Lung (tissue), 16 donors: ENCODE measurements around the gene BCL2. TPM values are rescaled to one million over a fixed set of nuclear protein-coding genes. Genes with fewer than 3 reads are reported as not detected.

ENCODE experiments used
- ATAC-seq: fragments of 200-7000 bp; cut with Tn5 transposase; one replicate; pipeline ENCODE4 v1.9.1; 2020; ENCODE audit warnings: moderate number of reproducible peaks; ENCODE audit not compliant: insufficient read depth, low FRiP score
- DNase-seq, 3 donors: peaks; one replicate each; pipeline ENCODE4 v3.0.0-alpha.2; 2013 to 2017
- H3K27ac ChIP-seq, 2 donors: one replicate each; pipeline ENCODE4 v1.5.1; 2013; ENCODE audit warnings: mild to moderate bottlenecking in 2 of 2, moderate library complexity in 2 of 2, control low read depth in 1 of 2, inconsistent platforms in 1 of 2, low read depth in 1 of 2, low read length in 1 of 2
- H3K27me3 ChIP-seq, 3 donors: one replicate each; pipeline ENCODE4 v1.5.1; 2013; ENCODE audit warnings: low read length in 2 of 3; ENCODE audit not compliant: control insufficient read depth in 3 of 3, insufficient read depth in 3 of 3
- H3K36me3 ChIP-seq, 4 donors: one replicate each; pipeline ENCODE4 v1.5.1; 2013; ENCODE audit warnings: low read length in 4 of 4, mild to moderate bottlenecking in 1 of 4, moderate library complexity in 1 of 4; ENCODE audit not compliant: control insufficient read depth in 4 of 4, insufficient read depth in 4 of 4
- H3K4me1 ChIP-seq, 5 donors: one replicate each; pipeline ENCODE4 v1.5.1; 2013; ENCODE audit warnings: low read length in 5 of 5, mild to moderate bottlenecking in 2 of 5, moderate library complexity in 1 of 5; ENCODE audit not compliant: control insufficient read depth in 5 of 5, insufficient read depth in 5 of 5
- H3K4me3 ChIP-seq: one replicate; pipeline ENCODE4 v1.5.1; 2013; ENCODE audit warnings: mild to moderate bottlenecking, control low read depth, moderate library complexity
- H3K9ac ChIP-seq, 2 donors: one replicate each; pipeline ENCODE4 v1.5.1; 2013; ENCODE audit warnings: low read length in 2 of 2, control low read depth in 1 of 2; ENCODE audit not compliant: insufficient read depth in 1 of 2
- H3K9me3 ChIP-seq, 4 donors: one replicate each; pipeline ENCODE4 v1.5.1; 2013; ENCODE audit warnings: low read length in 3 of 4, mild to moderate bottlenecking in 1 of 4, moderate library complexity in 1 of 4; ENCODE audit not compliant: control insufficient read depth in 4 of 4, insufficient read depth in 3 of 4
- CTCF ChIP-seq: IDR thresholded peaks from 2 replicates; pipeline ENCODE4 v1.5.1; 2012; ENCODE audit warnings: mild to moderate bottlenecking; ENCODE audit errors: control extremely low read depth, extremely low read depth
- WGBS, 2 donors: extraction: QIAGEN DNeasy Blood & Tissue Kit; methylation state at CpG; one replicate each; pipeline ENCODE4 v1.1.7; 2013; 5-methylcytosine and 5-hydroxymethylcytosine counted together
- long read RNA-seq, 5 donors: transcript quantifications; one replicate each; lab custom pipeline, GENCODE V29; 2026
- polyA plus RNA-seq, 2 donors: library from polyadenylated mRNA; stranded (reverse); fragments of 200-250 nt; gene quantifications; one replicate each; pipeline ENCODE4 v1.2.1, GENCODE V29; 2013
- total RNA-seq, 2 donors: library from RNA; depleted of rRNA in 1 of 2; stranded (reverse); fragments of >200 nt in 1 of 2; gene quantifications; one replicate each; pipeline ENCODE4 v1.2.1, GENCODE V29; 2014 to 2021
- donor health status: control.
- donor health status: control.
- donor health status: Bipolar disorder and iron deficiency.
- donor health status: healthy.
- donor health status: DM: yes; HTN: yes; CAD: no.

The BCL2 gene
- 10 to 100 TPM in 1 of 2 donors, 1 to 10 TPM in 1; 8.6 to 30.9 TPM for total RNA-seq
- 1 to 10 TPM; 1.5 to 2.0 TPM for polyA plus RNA-seq
- long read RNA-seq, donor 1, full-length matches to known transcripts = 4 of 4 reads
- long read RNA-seq, donor 1, partial matches to known transcripts = 0 of 4 reads
- long read RNA-seq, donor 1, other reads (novel, unspliced or antisense) = 0 of 4 reads
- long read RNA-seq, donor 2, full-length matches to known transcripts = 1 of 1 reads
- long read RNA-seq, donor 2, partial matches to known transcripts = 0 of 1 reads
- long read RNA-seq, donor 2, other reads (novel, unspliced or antisense) = 0 of 1 reads
- long read RNA-seq, donor 3, full-length matches to known transcripts = 2 of 2 reads
- long read RNA-seq, donor 3, partial matches to known transcripts = 0 of 2 reads
- long read RNA-seq, donor 3, other reads (novel, unspliced or antisense) = 0 of 2 reads
- long read RNA-seq, donor 4, full-length matches to known transcripts = 3 of 3 reads
- long read RNA-seq, donor 4, partial matches to known transcripts = 0 of 3 reads
- long read RNA-seq, donor 4, other reads (novel, unspliced or antisense) = 0 of 3 reads
- long read RNA-seq, donor 5, full-length matches to known transcripts = 6 of 6 reads
- long read RNA-seq, donor 5, partial matches to known transcripts = 0 of 6 reads
- long read RNA-seq, donor 5, other reads (novel, unspliced or antisense) = 0 of 6 reads

- DNase-seq (peak; percentile 67 to 81 (median 77)), ATAC-seq (peak; percentile 7)
- Histone ChIP-seq H3K4me1 (peaks cover 0 to 37% (median 5%) of the 10 kb centered on the region in 5 donors), H3K27ac (peak within 1 kb of the TSS; percentile 41 to 75), H3K27me3 (no peaks in the 10 kb centered on the region), H3K4me3 (peak within 1 kb of the TSS; percentile 54), H3K36me3 (no peaks in the 10 kb centered on the region), H3K9me3 (no peaks in the 10 kb centered on the region), H3K9ac (peak within 1 kb of the TSS; percentile 65 to 93)
- WGBS, 2 donors = 0 to 1% methylated on average over 56 to 77 of the region's 78 CpGs
- TF ChIP-seq CTCF = no peak
Measured at GRCh38 chr18:63319383-63320122, at the start of gene BCL2. Gene BCL2, minus strand, starts transcription at chr18:63319769.

- no peak for TF ChIP-seq CTCF
- Histone ChIP-seq H3K36me3 (no peaks in the 10 kb centered on the region), H3K27ac (no peak overlapping the region), H3K4me1 (peaks cover 0 to 11% (median 6%) of the 10 kb centered on the region in 5 donors), H3K4me3 (no peak overlapping the region), H3K27me3 (no peaks in the 10 kb centered on the region), H3K9me3 (no peaks in the 10 kb centered on the region), H3K9ac (no peak overlapping the region)
- WGBS, 2 donors = 77 to 78% methylated on average over 4 of the region's 4 CpGs
- no peak for ATAC-seq
- peak in 2 of 3 donors; percentile 7 to 10 for DNase-seq
Measured at GRCh38 chr18:63368611-63369010, 49.0 kb upstream of the BCL2 start.

- peak within 1 kb of the TSS; percentile 63 to 99 for H3K9ac ChIP-seq
- ATAC-seq = peak; percentile 97
- H3K9me3 ChIP-seq = no peaks in the 10 kb centered on the region
- H3K4me3 ChIP-seq = peak within 1 kb of the TSS; percentile 95
- peak; percentile 98 to 100 (median 99) for DNase-seq
- peak within 1 kb of the TSS; percentile 99 to 100 for H3K27ac ChIP-seq
- H3K36me3 ChIP-seq = peaks cover 0 to 4% (median 2%) of the 10 kb centered on the region in 4 donors
- no peaks in the 10 kb centered on the region for H3K27me3 ChIP-seq
- no peak for TF ChIP-seq CTCF
- WGBS, 2 donors = 0 to 1% methylated on average over 55 to 90 of the region's 90 CpGs
- H3K4me1 ChIP-seq = peaks cover 0 to 11% (median 6%) of the 10 kb centered on the region in 5 donors
Measured at GRCh38 chr18:63367053-63367953, 47.7 kb upstream of the BCL2 start, which contains the start of gene KDSR. Gene KDSR, minus strand, starts transcription at chr18:63367206. Its CDS starts 88 bp downstream, at chr18:63367118.
